ENCODE results near the gene FAIM. TPM values are rescaled to one million over a fixed set of nuclear protein-coding genes. Genes with fewer than 3 reads are reported as not detected.

FAIM gene
- polyA plus RNA-seq, 1 of the 3 experiments (the other 2 are of a cell fraction): 3.0 TPM

GRCh38 chr3:138642226-138642926 lies 33.8 kb downstream of the FAIM start:
- POLR2A ChIA-PET: no interaction called here
- Histone ChIP-seq H3F3A (replicated peaks; ENCODE audit: insufficient read depth) (peaks cover 5% of the 10 kb centered on the region), H3K4me3 (ENCODE audit: low read depth in 2 of 2, low read length in 1 of 2) (no peak overlapping the region), H3K9ac (no peak overlapping the region), H3K27ac (ENCODE audit: low read depth in 2 of 2, low read length in 1 of 2) (no peak overlapping the region), H3K9me2 (no peaks in the 10 kb centered on the region), H3K79me2 (ENCODE audit: insufficient read depth) (no peaks in the 10 kb centered on the region), H3K4me1 (ENCODE audit: control insufficient read depth in 1 of 2, insufficient read depth in 2 of 2, low read depth in 1 of 2, low read length in 1 of 2) (no peaks in the 10 kb centered on the region), H3K27me3 (ENCODE audit: insufficient read depth) (no peaks in the 10 kb centered on the region), H3K9me3 (peaks cover 10% of the 10 kb centered on the region; the same call in 1 of the 2 replicates), H3K36me3 (replicated peaks in 1 of 2; ENCODE audit: control insufficient read depth in 1 of 2, insufficient read depth in 2 of 2, low read length in 1 of 2) (peaks cover 0 to 5% of the 10 kb centered on the region in 2 experiments), H2AFZ (ENCODE audit: low read depth) (no peak overlapping the region), H3K4me2 (no peak overlapping the region), H4K20me1 (ENCODE audit: insufficient read depth) (no peaks in the 10 kb centered on the region)
- TF ChIP-seq EP300 (IDR thresholded peaks at IDR 0.05; ENCODE audit: borderline replicate concordance in 1 of 2, low read depth in 1 of 2, low read length in 1 of 2) (no peak), GATA2 (CRISPR knock-in tag; IDR thresholded peaks at IDR 0.05) (no peak), FOSL2 (IDR thresholded peaks at IDR 0.05; ENCODE audit: borderline replicate concordance, low read depth) (no peak), RAD21 (IDR thresholded peaks at IDR 0.05; ENCODE audit: low read length) (no peak), REST (IDR thresholded peaks at IDR 0.05; ENCODE audit: low read depth, low read length) (no peak), ZBTB33 (IDR thresholded peaks at IDR 0.05; ENCODE audit: borderline replicate concordance, low read depth) (no peak), SIN3A (IDR thresholded peaks at IDR 0.05; ENCODE audit: borderline replicate concordance, low read depth, low read length) (no peak), YY1 (IDR thresholded peaks at IDR 0.05; ENCODE audit: low read depth) (no peak)
- 57% methylated on average over 4 of the region's 4 CpGs for WGBS (ENCODE audit: low lambda C conversion rate)
- CTCF ChIA-PET: interaction anchor here (1.0 to 1.7 kb wide), 3 partner anchors 11 to 273 kb away, joined by 3 to 6 read pairs (median 3); no protein-coding TSS in a partner anchor
- no peak for DNase-seq

DNA sequence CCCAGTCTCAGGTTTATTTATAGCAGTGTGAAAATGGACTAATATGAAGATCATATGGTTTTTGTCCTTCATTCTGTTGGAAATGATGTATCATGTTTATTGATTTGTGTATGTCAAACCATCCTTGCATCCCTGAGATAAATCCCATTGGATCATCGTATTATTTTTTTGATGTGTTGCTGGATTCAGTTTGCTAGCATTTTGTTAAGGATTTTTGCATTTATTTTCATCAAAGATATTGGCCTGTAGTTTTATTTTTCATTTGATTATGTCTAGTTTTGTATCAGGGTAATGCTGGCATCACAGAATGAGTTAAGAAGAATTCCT lies 34.3 kb downstream of the FAIM start:
- TF ChIP-seq MXI1 (IDR thresholded peaks at IDR 0.05; ENCODE audit: low read depth, low read length) (no peak), RFX5 (IDR thresholded peaks at IDR 0.05; ENCODE audit: low read length) (no peak), MAX (IDR thresholded peaks at IDR 0.05; ENCODE audit: low read depth) (no peak), POLR2AphosphoS5 (IDR thresholded peaks at IDR 0.05; ENCODE audit: low read depth, low read length) (no peak), JUND (IDR thresholded peaks at IDR 0.05) (no peak), CHD2 (IDR thresholded peaks at IDR 0.05; ENCODE audit: low read length, partially characterized antibody) (no peak), ZBTB33 (IDR thresholded peaks at IDR 0.05; ENCODE audit: borderline replicate concordance, low read depth) (no peak), IRF3 (IDR thresholded peaks at IDR 0.05; ENCODE audit: low read depth, low read length) (no peak), GATA2 (CRISPR knock-in tag; IDR thresholded peaks at IDR 0.05) (no peak), RCOR1 (IDR thresholded peaks at IDR 0.05; ENCODE audit: low read length) (no peak)
- no peak overlapping the region for H3K9ac ChIP-seq
- ChIA-PET CTCF (interaction anchor here (1.1 to 1.7 kb wide), 2 partner anchors 17 to 272 kb away, joined by 3 to 6 read pairs; no protein-coding TSS in a partner anchor), POLR2A (no interaction called here)
- H3F3A ChIP-seq (replicated peaks; ENCODE audit: insufficient read depth): peaks cover 5% of the 10 kb centered on the region
- no peaks in the 10 kb centered on the region for H3K9me2 ChIP-seq
- no peaks in the 10 kb centered on the region for H3K79me2 ChIP-seq (ENCODE audit: insufficient read depth)
- no peaks in the 10 kb centered on the region for H4K20me1 ChIP-seq (ENCODE audit: insufficient read depth)
- no peak overlapping the region for H2AFZ ChIP-seq (ENCODE audit: low read depth)
- DNase-seq: no peak
- peaks cover 0 to 5% of the 10 kb centered on the region in 2 experiments for H3K36me3 ChIP-seq (replicated peaks in 1 of 2; ENCODE audit: control insufficient read depth in 1 of 2, insufficient read depth in 2 of 2, low read length in 1 of 2)
- no peaks in the 10 kb centered on the region for H3K27me3 ChIP-seq (ENCODE audit: insufficient read depth)
- no peak overlapping the region for H3K27ac ChIP-seq (ENCODE audit: low read depth in 2 of 2, low read length in 1 of 2)
- 95% methylated on average over 1 of the region's 1 CpG for WGBS (ENCODE audit: low lambda C conversion rate)
- no peaks in the 10 kb centered on the region for H3K4me1 ChIP-seq (ENCODE audit: control insufficient read depth in 1 of 2, insufficient read depth in 2 of 2, low read depth in 1 of 2, low read length in 1 of 2)
- H3K4me3 ChIP-seq (ENCODE audit: low read depth in 2 of 2, low read length in 1 of 2): no peak overlapping the region
- no peak overlapping the region for H3K4me2 ChIP-seq
- H3K9me3 ChIP-seq: peaks cover 10% of the 10 kb centered on the region; the same call in 1 of the 2 replicates

Data from SK-N-SH (cell line).